GM21447 (cell line): ENCODE data around the gene ARHGAP33.

Experiments used
- ATAC-seq: cut with Tn5 transposase; IDR thresholded peaks from one replicate; pipeline ENCODE4 v1.9.1; 2021; ENCODE audit not compliant: unreplicated experiment

ARHGAP33 gene

DNA sequence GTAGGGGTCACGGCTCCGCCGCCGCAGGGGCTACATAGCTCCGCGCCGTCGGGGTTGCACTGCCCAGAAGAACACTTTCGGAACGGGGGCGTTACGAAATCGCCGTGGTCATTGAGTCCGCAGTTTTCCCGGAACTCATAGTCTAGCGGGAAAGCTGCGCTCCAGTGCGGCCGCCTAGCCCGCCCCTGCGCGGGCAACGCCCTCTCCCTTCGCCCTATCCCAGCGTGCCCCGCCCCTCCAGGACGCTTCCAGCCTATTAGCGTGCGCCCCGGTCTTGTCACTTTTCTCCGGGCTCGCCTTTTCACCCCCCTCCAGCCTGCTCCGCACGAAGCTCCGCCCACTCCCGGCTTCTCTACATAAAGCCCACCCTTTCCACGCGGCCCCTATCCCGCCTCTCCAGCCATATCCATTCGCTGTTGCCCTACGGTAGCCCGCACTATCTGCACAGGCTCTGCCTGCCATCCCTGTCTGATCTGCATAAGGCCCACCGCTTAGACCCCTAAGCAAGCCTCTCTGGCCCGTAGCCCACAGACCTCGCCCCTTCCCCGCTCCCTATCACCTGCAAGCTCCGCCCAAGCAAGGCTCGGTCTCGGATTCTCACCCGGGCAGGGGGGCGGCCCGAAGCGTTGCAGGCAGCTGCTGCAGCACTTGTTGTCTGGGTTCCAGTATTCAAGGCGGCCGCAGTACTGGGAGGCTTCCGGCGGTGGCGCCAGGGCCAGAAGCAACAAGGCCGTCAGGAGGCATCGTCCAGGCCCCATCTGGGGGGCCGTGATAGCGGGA, 34.8 kb upstream of the ARHGAP33 start:
- peak; percentile 49 for ATAC-seq

DNA sequence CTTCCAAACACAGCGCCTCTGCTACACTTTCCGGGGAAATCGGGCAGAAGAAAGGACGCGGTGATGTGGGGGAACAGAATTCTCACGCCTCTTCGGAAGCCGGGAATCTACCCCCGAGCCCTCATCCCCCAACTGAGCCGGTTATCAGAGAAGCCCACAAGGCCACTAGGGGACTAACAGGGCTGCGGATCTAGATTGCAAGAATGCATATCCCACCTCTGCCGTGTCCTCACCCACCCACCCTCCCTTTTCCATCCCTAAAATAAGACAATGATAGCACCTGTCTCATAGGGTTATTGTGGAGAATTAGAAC, 34.2 kb upstream of the ARHGAP33 start:
- no peak for ATAC-seq

DNA sequence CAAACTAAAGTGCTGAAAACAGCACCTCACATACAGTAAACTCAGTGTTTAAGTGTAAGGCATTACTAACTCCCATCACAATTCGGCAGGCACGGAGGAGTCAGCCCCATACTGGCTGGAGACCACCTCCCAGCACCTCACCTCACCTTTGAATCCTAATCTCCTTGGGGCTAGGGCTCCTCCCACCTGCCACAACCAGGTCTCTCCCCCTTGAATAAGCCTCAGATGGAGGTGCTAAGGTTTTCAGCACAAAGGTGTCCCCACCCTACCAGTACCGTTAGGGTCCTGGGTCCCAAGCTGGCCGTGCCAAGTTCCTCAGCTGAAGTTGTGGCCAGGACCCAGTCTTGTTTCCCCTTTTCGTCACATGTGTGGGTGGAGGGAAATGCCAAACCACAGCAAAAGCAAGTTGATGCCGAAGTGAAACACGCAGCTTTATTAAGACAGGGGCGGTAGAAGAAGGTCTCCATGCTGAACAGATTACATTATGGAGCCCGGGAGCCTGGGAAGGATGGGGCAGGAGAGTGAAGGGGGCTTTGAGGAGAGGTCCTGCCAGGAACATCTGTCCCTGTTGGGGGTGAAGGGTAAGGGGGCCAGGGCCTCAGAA, 33.1 kb upstream of the ARHGAP33 start, which contains the start of gene IGFLR1:
TSS of gene IGFLR1 (minus strand) at position 332 of the 604 bp plus-strand sequence. CDS start 1,272 bp downstream, outside the sequence.
- no peak for ATAC-seq

DNA sequence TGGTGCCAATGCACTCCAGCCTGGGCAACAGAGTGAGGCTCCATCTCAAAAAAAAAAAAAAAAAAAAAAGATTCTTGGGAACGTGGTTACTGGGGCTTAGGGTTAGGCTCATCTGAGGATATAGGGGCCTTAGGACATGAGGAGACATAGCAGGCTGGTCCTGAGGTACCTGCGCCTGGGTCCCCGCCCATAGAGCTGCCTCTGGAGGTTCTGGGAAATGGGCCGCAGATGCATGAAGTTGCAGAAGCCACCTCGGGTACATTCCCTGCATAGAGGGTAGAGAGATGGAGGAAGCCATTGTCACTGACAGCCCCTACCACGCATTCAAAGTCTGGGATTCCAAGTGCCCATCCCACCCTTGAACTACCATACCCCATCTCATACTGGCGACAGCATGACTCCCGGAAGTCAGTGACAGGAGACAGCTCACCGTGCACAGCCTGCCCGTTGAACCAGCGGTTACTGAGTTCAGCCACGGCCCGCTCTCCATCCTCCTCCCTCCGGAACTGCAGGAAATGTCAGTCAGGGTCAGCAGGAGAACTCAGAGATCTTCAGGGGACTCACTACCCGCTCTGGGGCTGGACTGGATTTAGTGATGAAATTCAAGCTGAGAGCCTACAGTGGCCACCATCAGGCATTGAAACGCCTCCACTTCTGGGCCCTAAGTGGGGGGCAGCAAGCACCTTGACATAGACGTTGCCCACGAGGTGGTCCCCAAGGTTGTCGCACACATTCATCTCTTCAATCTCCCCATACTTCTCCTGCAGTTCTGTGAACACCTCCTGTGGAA, 31.5 kb upstream of the ARHGAP33 start:
- no peak for ATAC-seq

DNA sequence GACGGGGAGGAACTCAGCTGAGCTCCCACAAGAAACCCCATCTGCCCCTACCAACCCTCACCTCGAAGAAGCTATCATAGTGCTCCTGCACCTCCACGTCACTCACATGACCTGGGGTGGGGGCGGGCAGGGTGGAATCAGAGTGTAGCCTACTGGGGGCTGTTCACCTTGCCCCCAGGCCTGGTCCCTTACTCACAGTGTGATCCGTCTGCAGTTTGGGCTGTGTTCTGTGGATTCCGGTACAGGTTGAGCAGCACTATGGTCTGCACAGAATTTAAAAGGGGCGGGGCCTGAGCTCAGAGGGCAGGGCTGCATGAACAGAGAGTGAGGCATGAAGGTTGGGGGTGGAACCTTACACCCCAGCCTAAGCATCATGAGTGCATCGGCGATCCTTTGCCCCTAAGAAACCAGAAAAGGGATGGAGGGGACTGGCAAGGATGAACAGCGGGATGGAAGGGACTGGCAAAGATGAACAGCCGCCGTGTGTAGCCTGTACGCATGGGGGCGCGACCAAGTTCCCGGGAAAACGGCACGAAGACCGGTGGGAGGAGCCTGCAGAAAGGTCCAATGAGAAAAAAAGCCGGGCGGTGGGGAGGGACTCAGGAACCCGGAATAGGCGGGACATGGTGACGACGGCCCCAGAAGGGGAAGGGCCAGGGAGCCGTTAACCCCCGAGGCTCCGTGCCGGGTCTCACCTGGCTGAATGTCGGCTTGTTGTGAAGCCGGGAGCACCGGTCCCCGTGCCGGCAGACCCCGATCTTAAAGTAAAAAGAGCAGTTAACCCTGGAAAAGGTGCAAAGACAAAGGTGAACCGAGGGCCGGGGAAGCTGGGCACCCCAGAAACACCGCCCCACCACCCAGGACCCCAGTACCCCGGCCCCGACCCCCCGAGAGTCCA, 30.7 kb upstream of the ARHGAP33 start:
- peak; percentile 40 for ATAC-seq

DNA sequence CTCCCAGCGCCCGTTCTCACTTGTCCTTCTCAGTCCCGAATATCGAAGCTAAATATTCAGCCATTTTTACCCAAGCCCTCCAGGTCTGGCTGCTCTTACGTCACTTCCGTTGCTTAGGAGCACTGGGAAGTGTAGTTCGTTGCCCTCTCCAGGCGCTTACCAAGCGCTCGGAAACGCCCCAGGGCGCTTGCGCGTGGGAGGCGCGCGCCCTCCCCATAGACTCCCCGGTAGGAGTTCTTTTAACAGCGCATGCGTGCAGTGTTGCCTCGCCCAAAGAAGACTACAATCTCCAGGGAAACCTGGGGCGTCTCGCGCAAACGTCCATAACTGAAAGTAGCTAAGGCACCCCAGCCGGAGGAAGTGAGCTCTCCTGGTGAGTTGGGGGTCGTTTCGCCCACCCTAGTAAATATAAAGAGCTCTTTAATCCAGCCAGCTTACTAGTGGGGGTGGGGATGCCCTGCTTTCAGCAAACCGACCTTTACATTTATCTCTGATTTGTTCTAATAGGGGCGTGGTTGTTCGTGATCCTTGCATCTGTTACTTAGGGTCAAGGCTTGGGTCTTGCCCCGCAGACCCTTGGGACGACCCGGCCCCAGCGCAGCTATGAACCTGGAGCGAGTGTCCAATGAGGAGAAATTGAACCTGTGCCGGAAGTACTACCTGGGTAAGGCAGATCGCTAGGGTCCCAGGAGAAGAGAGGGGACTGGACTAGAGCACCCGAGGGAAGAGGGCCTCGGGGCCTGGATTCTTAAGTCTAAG, 29.9 kb upstream of the ARHGAP33 start, which contains the start of the genes PSENEN and U2AF1L4:
TSS of gene PSENEN (plus strand) at position 324 of the 759 bp plus-strand sequence. CDS start at position 604, 280 bp downstream.
TSS of gene U2AF1L4 (minus strand) at position 91 of the 759 bp plus-strand sequence. CDS start at position 64, 27 bp downstream.
- ATAC-seq = peak; percentile 33

DNA sequence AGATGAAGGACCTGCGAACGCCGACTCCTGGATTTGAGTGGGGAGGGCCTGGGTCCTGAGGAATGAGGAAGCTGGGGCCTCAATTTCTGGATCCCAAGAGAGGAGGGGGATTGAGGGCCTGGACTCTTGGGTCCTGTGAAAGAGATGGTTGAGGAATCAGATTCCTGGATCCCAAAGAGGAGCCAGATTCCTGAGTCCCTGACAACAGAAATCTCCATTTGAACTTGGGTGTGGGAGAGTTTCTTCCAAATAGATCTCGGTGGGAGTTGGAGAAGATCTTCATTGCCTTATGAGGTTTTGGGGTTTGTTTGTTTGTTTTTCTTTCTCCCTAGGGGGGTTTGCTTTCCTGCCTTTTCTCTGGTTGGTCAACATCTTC, 29.3 kb upstream of the ARHGAP33 start:
- no peak for ATAC-seq

DNA sequence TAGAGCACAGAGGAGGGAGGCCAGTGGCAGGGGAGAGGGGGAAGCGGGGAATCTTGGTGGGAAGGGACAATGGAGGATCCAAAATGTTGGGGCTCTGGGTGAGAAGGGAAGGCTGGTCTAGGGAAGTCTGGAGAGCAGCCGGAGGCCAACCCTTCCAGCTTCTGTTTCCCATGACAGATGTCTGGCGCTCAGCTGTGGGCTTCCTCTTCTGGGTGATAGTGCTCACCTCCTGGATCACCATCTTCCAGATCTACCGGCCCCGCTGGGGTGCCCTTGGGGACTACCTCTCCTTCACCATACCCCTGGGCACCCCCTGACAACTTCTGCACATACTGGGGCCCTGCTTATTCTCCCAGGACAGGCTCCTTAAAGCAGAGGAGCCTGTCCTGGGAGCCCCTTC, 28.8 kb upstream of the ARHGAP33 start:
- ATAC-seq = no peak

DNA sequence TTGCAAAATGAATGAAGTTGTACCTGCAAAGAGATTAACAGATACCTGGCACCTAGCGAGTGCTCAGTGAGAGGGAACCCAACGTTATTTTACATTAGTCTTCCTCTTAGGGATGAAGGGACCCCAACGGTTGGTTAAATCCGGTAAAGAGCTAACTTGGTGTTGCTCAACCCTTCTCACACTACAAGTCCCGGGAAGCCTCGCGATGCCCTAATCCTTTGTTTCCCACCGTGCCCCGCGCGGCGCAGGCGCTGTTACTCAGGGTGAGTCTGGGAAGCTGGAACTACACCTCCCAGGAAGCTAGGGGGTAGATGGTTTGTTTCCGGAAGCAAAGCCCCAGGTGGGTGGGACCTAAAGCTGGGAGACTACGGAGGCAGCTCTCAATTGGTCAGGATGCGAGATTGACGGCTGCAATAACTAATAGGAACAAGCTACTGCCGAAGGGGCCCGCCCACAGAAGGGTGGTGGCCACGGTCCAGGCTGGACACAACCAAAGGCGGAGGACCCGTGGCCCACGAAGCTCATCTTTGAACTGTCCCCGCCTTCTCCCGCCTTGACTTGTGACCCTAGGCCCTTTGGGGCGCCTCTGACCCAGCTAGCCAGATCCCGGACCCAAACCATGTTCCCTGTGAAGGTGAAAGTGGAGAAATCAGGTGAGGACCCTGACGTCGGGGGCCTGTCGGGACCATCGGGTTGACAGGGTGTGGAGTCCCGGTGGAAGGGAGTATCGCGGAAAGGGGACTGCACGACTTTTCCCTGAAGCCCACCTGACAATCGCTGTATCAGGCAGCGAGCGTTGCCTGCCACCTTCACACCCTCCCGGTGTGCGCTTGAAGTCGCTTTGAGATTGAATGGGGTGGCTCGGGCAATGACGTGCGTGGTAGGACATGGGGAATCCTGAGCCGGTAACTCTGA, 27.0 kb upstream of the ARHGAP33 start, which contains the start of gene LIN37:
TSS of gene LIN37 (plus strand) at position 471 of the 915 bp plus-strand sequence. CDS start at position 620, 149 bp downstream.
- ATAC-seq = peak; percentile 72

DNA sequence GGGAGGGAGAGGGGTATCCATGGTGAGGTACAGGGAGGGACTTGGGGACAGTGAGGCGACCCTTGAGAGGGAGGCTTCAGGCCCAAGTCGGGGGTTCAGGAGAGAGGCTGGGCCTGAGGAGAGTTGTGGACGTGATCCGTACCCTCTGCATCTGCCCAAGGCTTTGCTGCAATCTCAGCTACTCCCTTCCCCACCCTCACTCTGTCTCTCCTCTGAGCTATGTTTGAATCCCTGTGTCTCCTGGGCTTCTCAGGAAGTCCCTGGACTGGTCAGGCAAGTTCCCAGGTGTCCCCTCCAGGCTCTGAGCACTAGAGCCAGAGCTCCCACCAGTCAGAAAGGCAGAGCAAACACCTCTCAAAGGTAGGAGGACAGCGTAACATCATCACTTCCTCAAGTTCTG, 25.2 kb upstream of the ARHGAP33 start:
- ATAC-seq = no peak

DNA sequence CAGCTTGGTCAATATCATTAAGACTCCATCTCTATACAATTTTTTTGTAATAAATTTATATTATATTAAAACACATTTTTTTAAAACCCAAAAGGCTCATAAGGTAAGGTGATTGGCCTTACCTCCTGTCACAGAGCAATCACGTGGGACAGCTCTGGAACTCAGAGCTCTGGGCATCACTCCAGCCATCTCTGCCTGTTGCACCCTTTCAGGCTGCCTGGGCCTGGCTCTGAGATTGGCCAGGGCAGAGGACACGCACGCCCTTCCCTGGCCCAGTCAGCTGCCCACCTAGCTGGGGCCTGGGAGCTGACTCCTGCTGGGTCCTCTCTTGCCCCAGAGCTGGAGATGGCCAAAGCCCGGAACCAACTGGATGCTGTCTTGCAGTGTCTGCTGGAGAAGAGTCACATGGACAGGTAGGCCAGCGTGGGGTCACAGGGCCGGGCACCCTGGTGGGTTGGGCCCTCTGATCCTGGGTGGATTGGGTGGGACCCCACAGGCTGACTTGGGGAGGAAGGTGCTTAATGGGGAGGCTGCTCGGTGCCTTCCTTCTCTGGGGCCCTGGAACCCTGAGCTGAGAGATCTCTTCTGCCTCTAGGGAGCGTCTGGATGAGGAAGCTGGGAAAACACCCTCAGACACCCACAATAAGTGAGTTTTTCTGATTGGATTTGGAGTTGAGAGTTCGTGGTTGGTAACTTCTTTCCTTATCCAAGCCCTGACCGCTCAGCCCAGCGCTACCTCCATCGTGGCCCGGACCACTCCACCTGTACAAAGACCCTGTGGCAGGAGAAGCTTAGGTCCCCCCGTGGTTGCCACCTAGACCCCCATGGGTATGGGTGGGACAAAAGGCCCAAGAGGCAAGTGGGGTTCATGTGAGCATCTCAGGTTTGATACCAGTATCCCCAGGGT, 23.3 kb upstream of the ARHGAP33 start:
- no peak for ATAC-seq

DNA sequence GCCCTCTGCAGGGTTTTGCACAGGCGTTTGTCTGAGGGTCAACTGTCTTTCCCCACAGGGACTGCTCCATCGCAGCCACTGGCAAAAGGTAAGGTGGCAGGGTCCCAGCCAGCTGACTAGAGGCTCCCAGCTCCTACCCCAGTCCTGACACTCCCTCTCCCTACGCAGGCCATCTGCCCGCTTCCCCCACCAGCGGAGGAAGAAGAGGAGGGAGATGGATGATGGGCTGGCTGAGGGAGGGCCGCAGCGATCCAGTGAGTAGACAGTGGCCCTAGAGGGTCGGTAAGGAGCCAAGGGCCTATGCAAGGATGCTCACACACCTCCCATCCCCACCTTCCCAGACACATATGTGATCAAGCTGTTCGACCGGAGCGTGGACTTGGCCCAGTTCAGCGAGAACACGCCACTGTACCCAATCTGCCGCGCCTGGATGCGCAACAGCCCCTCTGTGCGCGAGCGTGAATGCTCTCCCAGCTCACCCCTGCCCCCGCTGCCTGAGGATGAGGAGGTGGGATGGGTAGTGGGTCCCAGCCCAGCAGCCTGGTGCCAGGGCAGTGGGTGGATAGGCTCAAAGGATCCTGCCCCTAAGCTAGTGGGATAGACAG, 22.5 kb upstream of the ARHGAP33 start:
- ATAC-seq = no peak

DNA sequence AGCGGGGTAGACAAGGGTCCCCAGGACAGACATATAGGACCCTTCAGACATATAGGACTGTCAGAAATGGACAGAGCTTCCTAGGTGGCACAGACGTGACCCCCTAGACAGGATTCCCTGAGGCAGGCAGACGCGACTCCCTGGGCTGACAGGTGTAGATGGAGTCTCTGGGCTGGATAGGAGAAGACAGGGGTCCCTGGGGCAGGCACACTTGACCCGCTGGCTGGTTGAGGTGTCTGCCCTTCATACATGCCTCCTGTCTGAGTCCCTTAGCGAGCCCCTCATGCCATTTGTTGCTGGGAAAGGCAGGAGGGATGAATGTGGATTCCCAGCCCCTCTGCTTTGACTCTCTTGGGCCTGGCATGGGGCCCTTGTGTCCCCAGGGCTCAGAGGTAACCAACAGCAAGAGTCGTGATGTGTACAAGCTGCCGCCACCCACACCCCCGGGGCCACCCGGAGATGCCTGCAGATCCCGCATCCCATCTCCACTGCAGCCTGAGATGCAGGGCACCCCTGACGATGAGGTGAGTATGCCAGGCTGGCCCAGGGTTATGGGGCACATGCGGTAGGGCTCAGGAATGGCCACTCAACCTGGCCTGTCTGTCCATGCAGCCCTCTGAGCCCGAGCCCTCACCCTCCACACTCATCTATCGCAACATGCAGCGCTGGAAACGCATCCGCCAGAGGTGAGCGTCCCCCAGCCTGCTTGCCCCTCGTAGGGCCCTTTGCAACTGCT, 21.6 kb upstream of the ARHGAP33 start:
- ATAC-seq = no peak

DNA sequence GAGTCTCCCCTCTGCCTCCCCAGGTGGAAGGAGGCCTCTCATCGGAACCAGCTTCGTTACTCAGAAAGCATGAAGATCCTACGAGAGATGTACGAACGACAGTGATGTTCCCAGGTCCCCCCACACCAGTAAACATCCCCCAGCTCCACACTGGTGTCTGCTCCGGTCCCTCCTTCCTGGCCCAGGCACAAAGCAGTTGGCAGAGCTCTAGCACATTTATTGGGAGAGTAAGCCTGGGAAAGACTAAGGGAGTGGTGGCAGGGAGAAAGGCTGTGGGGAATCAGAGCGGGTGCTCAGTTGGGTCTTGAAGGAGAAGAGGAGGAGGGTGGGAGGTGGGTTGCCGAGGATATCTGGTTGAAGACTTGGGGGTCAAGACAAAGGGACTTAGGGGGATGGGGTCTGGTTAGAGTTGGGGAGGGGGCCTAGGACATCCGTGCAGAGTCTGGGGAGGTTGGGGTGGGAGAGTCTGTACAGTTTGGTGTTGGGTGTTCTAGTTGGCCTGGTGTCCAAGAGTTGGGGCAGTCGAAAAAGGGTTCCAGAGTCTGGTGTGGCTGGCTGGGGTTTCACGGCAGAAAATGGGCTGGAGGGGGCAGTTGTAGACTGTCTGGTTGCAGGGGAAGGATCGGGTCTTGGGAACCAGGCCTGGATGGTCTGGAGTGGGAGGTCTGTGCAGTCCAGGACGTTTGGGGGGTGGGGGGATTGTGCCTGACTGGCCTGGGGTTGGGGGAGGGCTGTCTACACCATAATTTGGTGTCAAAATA, 20.8 kb upstream of the ARHGAP33 start:
- no peak for ATAC-seq

DNA sequence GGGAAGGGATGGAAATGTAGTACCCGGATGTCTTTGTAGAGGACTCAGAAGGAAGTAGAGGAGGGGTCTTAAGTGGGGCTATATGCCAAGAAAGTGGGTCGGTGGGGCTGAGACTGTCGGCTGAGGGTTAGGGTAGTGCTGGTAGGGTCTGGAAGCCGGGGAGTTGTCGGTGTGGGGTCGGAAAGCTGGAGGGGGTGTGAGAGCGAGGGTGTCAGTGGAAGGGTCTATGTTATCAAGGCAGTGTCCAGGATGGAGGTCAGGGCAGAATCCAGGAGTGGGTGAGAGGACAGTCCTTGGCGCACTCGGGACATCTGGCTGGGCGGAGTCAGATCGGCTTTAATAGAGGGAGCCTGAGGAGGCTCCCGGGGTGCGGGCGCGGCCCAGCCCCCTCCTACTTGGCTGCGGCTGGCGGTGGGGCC, 20.2 kb upstream of the ARHGAP33 start:
- no peak for ATAC-seq
